Measurements from ENCODE around the gene MLLT1.

The MLLT1 gene

DNA sequence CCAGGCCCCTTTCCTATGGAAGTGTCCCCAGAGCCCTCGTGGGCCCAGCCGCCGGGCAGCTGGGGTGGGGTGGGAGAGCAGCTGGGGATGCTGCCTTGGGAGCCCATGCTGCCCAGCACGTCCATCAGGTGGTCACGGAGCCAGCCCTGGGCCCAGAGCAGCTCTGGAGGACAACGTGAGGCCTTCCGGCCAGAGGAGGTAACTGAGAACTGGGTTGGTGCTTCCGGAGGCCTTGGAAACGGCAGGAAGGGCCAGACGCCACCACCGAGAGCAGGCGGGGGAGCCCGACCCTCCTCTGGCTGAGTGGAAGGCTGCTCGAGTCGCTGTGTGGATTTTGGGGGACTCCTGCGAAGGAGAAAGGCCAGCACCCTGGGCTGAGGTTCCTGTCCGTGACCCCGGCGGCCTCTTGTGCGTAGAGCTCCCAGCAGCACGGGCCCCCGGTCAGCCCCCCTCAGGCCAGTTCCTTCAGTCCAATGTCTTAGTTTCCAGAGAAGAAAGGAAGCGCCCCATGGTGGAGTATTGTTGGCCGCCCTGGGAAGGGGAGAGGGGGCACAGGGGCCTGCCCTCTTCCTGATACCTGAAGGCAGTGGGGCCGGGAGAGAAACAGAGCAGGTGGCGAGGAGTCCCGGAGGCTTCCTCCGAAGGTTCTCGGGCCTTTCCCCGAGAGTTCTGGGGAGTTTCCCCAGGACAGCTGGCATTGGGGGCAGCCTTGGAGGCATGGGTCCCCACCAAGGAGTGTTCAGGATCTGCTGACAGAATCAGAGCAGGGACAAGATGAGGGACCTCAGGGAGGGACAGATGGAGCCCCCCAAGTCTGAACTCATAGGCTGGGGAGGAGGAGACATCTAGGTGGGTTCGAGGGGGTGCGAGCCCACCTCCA is 68.8 kb downstream of the MLLT1 start:
- DNase-seq (ENCODE audit: low read depth) = no peak

DNA sequence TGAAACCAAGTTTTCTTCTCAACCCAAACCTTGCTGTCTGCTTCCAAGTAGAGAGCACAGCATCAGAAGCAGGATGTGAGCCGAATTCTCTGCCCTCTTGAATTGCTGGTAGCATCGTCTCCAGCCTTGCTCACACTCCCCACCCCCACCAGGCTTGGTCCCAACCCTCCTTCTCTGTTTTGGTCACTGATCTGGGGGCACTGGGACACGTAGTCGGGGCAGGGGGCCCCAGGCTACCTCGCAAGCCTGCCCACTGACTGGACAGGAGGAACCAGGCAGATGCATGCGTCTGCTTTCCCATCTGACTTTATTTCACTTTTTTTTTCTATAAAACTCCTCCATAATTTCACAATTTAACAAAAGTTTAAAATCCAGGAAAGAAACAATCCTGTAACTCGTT is 69.7 kb downstream of the MLLT1 start:
- no peak for DNase-seq (ENCODE audit: low read depth)

DNA sequence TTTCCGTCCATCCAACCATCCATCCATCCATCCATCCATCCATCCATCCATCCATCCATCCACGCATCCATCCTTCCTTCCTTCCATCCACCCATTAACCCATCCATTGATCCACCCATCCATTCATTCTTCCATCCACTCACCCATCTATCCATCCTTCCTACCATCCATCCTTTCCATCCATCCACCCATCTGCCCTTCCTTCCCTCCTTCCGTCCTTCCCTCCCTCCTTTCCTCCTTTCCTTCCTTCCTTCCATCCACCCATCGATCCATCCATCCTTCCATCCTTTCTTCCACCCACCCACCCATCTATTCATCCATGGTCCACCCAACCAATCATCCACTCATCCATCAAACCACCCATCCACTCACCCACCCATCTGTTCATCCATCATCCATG is 70.1 kb downstream of the MLLT1 start:
- no peak for DNase-seq (ENCODE audit: low read depth)

GRCh38 chr19:6209233-6209632 is 70.5 kb downstream of the MLLT1 start:
- DNase-seq (ENCODE audit: low read depth) = no peak

DNA sequence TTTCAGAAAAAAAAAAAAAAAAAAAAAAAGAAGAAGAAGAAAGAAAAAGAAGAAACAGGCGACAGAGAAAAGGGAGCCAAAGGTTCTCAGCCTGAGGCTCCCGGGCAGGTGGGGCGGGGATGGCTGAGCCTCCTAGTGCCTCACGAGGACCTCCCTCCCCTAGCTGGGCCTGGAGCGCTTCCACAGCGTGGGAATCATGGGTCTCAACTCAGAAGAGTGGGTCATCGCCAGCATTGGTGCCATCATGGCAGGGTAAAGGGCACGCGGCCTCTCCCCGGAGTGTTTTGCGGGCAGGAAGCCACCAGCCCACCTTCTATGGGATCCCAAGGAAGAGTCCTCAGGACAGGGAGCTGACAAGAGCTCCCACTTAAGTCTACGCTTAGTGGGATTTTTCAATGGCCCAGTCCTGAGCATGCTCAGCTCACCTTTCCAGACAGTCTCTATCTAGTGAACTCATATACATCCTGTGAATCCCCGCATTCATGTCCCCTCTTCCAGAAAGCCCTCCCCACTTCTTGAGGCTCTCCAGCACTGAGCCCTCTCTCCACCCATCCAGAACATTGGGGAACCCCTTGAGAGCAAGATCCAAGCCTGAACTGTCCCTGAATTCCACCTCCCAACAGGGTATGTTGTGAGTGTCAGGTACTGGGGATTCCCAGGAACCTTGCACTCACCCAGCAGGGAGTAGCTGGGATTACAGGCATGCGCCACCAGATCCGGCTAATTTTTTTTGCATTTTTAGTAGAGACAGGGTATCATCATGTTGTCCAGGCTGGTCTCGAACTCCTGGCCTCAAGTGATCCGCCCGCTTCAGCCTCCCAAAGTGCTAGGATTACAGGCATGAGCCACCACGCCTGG is 74.7 kb downstream of the MLLT1 start:
- no peak for DNase-seq (ENCODE audit: low read depth)

- peak; percentile 29 for DNase-seq (ENCODE audit: low read depth)
These were observed 75.6 kb downstream of the MLLT1 start for GRCh38 chr19:6204212-6204611.

DNA sequence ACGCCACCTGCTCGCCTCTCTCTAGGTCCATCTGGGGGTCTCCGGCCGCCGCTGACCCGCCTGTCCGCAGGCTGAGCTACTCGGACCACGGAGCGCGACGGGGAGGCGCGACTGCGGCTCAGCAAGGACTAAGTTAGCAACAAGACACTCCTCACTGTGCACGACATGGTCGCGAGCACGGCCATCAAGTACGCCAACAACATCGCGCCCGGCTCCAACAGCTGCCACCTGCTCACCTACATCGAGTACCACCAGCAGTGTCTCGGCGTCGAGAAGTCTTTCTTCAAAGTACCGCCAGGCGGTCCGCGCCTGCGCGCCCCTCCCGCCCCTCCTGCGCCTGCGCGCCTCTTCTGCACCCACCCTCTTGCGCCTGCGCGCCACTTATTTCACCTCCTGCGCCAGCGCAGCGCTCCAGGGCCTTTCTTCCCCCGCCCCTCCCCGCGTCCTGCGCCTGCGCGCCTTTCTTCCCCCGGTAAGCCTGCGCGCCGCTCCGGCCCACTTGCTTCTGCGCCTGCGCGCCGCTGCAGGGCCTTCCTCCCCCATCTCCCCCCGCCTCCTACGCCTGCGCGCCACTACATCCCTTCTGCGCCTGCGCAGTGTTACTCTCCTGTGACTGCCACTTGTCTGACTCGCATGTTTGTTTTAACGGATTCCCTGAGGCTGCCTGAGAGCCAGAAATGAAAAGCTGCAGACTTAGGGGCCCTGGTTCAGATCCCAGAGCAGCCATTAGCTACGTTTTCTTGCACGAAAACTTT is 80.4 kb downstream of the MLLT1 start:
- DNase-seq (ENCODE audit: low read depth) = peak; percentile 96

GRCh38 chr19:6198896-6199239 is 80.9 kb downstream of the MLLT1 start:
- DNase-seq (ENCODE audit: low read depth) = no peak

GRCh38 chr19:6196361-6196760 is 83.4 kb downstream of the MLLT1 start:
- no peak for DNase-seq (ENCODE audit: low read depth)

DNA sequence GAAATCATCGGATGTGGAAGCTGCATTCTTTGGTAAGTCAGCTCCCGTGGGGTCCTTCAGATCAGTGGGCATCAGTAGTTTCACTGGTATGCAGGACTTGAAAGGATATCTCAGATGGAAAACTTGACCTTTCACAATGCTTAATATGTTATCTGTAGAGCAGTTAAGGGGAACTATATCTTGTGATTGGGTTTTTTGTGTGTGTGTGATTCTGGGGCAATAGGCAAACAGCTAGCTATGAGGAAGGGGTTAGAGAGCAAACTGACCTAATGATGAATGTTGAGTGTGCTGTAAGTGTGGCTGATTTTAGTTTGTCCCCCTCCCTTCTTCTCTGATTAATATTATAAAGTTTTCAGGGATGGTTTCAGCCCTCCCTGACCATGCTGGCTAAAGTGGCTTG is 91.0 kb downstream of the MLLT1 start:
- DNase-seq (ENCODE audit: low read depth) = no peak

- DNase-seq (ENCODE audit: low read depth) = no peak
These were observed 92.4 kb downstream of the MLLT1 start for GRCh38 chr19:6187374-6187773.

DNA sequence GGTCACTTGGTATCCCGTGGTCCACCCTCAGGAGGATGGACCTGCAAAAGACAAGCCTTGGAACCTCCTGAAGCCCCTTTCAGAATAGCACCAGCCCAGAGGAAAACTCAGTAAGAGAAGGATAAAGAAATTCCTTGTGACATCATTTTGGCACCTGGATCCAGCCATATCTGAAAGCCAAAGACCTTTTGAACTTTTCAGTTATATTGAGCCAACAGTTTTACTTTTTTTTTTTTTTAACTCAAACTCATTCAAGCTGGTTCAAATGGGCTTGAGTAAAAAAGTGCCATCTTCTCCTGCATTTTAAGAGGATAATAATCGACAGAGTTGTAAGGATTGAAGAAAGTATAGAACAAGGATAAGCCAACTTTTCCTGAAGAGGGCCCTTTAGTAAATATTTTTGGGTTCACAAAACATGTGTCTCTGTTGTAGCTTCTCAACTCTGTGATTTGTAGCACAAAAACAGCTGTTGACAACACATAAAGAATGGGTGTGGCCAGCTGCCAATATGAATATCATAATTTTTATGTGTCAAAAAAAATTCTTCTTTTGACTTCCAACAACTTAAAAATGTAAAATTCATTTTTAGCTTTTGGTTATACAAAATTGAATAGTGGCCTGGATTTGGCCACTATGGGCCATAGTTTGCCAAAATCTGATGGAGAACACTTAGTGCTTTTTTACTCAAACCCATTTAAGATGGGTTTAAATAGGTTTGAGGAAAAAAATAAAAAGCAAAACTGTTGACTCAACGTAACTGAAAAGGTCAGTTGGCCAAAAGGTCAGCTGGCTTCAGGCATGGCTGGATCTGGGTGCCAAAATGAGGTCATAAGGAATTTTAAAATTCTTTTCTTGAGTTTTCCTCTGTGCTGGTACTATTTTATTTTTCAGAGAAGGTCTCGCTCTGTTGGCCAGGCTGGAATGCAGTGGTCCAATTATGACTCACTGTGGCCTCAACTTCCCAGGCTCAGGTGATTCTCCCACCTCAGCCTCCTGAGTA is 93.6 kb downstream of the MLLT1 start:
- DNase-seq (ENCODE audit: low read depth) = no peak

DNA sequence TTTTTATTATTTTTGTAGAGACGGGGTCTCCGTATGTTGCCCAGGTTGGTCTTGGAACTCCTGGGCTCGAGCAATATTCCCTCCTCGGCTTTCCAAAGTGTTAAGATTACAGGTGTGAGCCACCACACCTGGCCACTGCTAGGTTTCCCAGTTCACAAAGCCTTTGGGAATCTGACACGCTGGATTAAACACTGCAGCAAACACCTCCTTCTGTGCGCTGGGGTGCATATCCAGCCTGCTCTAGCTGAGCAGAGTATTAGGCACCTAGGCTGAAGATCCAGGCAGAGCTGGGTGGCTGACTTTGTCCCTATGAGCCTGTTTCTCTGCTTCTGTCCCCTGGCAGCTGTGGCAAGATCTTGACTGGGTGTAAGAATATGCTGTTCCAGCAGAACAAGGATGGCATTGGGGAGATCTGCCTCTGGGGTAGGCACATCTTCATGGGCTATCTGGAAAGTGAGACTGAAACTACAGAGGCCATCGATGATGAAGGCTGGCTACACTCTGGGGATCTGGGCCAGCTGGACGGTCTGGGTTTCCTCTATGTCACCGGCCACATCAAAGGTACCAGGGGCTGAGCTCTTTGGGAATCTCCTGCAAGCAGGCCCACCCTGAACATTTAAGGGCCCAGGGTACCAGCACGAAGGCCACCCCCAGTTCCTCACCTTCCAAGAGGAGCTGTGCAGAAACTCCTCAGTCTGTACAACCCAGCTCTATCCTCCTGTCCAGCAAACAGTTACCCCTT is 94.5 kb downstream of the MLLT1 start:
- no peak for DNase-seq (ENCODE audit: low read depth)

DNA sequence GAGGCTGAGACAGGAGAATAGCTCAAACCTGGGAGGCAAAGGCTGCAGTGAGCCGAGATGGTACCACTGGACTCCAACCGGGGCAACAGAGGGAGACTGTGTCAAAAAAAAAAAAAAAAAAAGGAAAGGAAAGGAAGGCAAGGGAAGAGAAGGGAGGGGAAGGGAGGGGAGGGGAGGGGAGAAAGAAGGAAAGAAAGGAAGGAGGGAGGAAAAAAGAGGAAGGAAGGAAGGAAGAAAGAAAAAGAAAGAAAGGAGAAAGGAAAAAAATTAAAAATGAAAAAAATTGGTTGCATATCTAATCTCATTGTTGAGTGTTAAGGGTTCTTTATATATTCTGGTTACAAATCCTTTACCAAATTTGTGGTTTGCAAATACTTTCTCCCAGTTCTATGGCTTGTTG is 98.7 kb downstream of the MLLT1 start:
- DNase-seq (ENCODE audit: low read depth) = no peak

GRCh38 chr19:6173190-6173589 is 106.6 kb downstream of the MLLT1 start:
- DNase-seq (ENCODE audit: low read depth) = no peak

DNA sequence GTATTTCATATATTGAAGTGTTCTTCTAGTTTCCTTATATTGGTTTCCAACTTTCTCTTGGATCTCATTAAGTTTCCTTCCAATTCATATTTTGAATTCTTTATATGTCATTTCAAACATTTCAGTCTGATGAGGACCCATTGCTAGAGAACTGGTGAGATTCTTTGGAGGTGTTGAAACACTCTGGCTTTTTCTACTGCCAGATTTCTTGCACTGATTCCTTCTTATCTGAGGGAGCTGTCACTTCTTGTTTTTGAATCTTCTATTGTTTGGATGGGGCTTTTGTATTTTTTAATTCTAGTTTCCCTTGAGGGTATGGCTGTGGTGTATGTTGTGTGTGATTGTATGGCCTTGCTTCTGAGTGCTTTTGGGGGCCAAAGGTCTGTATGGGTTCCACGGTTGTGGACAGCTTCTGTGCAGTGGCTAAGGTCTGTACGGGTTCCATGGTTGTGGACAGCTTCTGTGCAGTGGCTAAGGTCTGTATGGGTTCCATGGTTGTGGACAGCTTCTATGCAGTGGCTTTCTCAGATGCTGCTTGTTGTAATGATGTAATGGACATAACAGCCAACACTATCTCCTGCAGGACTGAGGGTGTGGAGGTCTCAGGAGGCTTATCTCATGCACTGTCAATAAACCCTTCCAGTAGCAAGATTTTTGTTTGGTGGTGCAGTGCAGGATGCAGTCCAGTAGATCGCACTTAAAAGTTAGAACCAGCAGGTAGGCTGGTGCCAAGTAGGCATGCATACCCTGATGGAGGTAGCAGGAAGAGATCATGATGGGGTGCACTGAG is 107.5 kb downstream of the MLLT1 start:
- no peak for DNase-seq (ENCODE audit: low read depth)

DNA sequence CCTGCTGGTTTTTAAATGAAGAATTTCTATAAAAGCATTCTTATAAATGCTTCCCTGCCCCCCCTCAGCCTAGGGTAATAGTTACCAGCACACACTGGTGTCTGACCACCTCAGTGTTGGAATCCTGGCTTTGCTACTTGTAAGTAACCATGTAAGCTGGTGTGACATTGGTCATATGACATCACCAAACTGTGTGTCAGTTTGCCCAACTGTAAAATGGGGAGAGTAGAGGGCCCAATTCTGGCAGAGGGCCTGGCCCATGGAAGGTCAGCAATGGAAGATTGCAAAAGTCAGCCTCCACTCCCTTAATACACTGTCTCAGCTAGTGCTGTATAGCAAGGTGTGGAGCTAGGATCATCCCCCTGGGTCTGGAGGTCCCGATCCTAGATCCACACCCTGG is 112.7 kb downstream of the MLLT1 start:
- no peak for DNase-seq (ENCODE audit: low read depth)

GRCh38 chr19:6164906-6165531 is 114.8 kb downstream of the MLLT1 start:
- DNase-seq (ENCODE audit: low read depth) = no peak

GRCh38 chr19:6161271-6161850 is 118.4 kb downstream of the MLLT1 start:
- no peak for DNase-seq (ENCODE audit: low read depth)

Measured in stromal cell of bone marrow (primary cell).